Measurements from ENCODE around the gene UBE2G1.

DNA sequence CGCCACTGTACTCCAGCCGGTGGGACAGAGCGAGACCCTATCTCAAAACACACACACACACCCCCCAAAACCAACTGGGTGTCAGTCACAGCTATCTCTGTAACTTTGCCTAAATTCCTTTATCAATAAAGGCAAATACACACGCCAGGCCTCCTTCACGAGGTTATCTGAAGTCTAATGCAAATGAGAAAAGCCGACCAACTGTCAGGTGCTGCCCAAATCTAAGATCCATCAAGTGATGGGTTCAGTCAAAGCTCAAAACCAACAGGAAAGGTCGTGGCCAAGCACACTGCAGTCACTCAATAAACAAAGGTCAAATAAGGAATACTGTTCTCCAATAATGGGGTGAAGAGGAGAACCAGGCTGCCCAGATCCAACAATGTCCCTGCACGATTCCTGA lies 103.8 kb downstream of the UBE2G1 start:
- TF ChIP-seq CTCF (optimal IDR thresholded peaks at IDR 0.05 in 1 of 3, IDR thresholded peaks at IDR 0.05 in 1 of 3, conservative IDR thresholded peaks at IDR 0.05 in 1 of 3; ENCODE audit: extremely low read depth in 1 of 3, insufficient read depth in 2 of 3, low read length in 3 of 3): no peak
- no peak for TF ChIP-seq EZH2 (IDR thresholded peaks at IDR 0.05; ENCODE audit: low read length)
